SK-N-SH treated with all-trans-retinoic acid at 6 μM for 48 hours (cell line): ENCODE data around the gene ACCS.

ENCODE experiments used
- ATAC-seq: fragments of 200-7000 bp; cut with Tn5 transposase; 3 replicates; pipeline ENCODE4 v1.9.1; 2020; ENCODE audit warnings: mild to moderate bottlenecking, moderate library complexity
- ARNTL ChIP-seq: fragments of 450-650 bp; formaldehyde crosslinking; IDR thresholded peaks from 2 replicates; pipeline ENCODE4 v1.5.0; 2020; ENCODE audit warnings: low read depth, mild to moderate bottlenecking, moderate library complexity, borderline replicate concordance
- BACH2 ChIP-seq: fragments of 250-450 bp; sonication (Bioruptor Pico); IDR thresholded peaks from 2 replicates; pipeline ENCODE4 v1.9.0; 2021; ENCODE audit warnings: mild to moderate bottlenecking, borderline replicate concordance
- CSDC2 ChIP-seq: fragments of 250-450 bp; sonication (Bioruptor Pico); IDR thresholded peaks from 2 replicates; pipeline ENCODE4 v1.5.0; 2020; ENCODE audit warnings: mild to moderate bottlenecking, moderate library complexity
- ESRRG ChIP-seq: fragments of 250-450 bp; sonication (Bioruptor Pico); IDR thresholded peaks from 2 replicates; pipeline ENCODE4 v1.6.1; 2021; ENCODE audit warnings: mild to moderate bottlenecking
- GLIS3 ChIP-seq: fragments of 250-450 bp; sonication (Bioruptor Pico); IDR thresholded peaks from 2 replicates; pipeline ENCODE4 v1.5.0; 2020; ENCODE audit warnings: mild to moderate bottlenecking, moderate library complexity
- ISL1 ChIP-seq: fragments of 250-450 bp; sonication (Bioruptor Pico); IDR thresholded peaks from 2 replicates; pipeline ENCODE4 v2.1.2; 2022; ENCODE audit warnings: mild to moderate bottlenecking, moderate library complexity
- POU6F1 ChIP-seq: fragments of 250-450 bp; sonication (Bioruptor Pico); IDR thresholded peaks from 2 replicates; pipeline ENCODE4 v1.8.0; 2021; ENCODE audit warnings: low read depth, mild to moderate bottlenecking, moderate library complexity, borderline replicate concordance
- PPARA ChIP-seq: fragments of 250-450 bp; sonication (Bioruptor Pico); IDR thresholded peaks from 2 replicates; pipeline ENCODE4 v1.5.0; 2020; ENCODE audit warnings: mild to moderate bottlenecking, borderline replicate concordance
- RARB ChIP-seq: fragments of 250-450 bp; sonication (Bioruptor Pico); IDR thresholded peaks from 2 replicates; pipeline ENCODE4 v1.8.0; 2021; ENCODE audit warnings: mild to moderate bottlenecking, moderate library complexity
- SNAI2 ChIP-seq: fragments of 250-450 bp; sonication (Bioruptor Pico); IDR thresholded peaks from 2 replicates; pipeline ENCODE4 v1.5.0; 2020; ENCODE audit warnings: mild to moderate bottlenecking, moderate library complexity
- TCF4 ChIP-seq: fragments of 250-450 bp; sonication (Bioruptor Pico); IDR thresholded peaks from 2 replicates; pipeline ENCODE4 v1.8.0; 2021; ENCODE audit warnings: mild to moderate bottlenecking, moderate library complexity, borderline replicate concordance
- TOX ChIP-seq: fragments of 250-450 bp; sonication (Bioruptor Pico); IDR thresholded peaks from 2 replicates; pipeline ENCODE4 v1.8.0; 2021; ENCODE audit warnings: mild to moderate bottlenecking, moderate library complexity, borderline replicate concordance
- TSHZ2 ChIP-seq: fragments of 250-450 bp; sonication (Bioruptor Pico); IDR thresholded peaks from 2 replicates; pipeline ENCODE4 v1.5.0; 2020; ENCODE audit warnings: mild to moderate bottlenecking, moderate library complexity
- ZC3H10 ChIP-seq: fragments of 250-450 bp; sonication (Bioruptor Pico); IDR thresholded peaks from 2 replicates; pipeline ENCODE4 v1.5.1; 2021; ENCODE audit warnings: mild to moderate bottlenecking, moderate library complexity
- ZFP30 ChIP-seq: fragments of 450-650 bp; formaldehyde crosslinking; IDR thresholded peaks from 2 replicates; pipeline ENCODE4 v1.5.0; 2022; ENCODE audit warnings: mild to moderate bottlenecking, moderate library complexity
- ZNF565 ChIP-seq: fragments of 450-650 bp; formaldehyde crosslinking; conservative IDR thresholded peaks from 2 replicates; pipeline ENCODE4 v1.5.0; 2020; ENCODE audit warnings: low read depth, mild to moderate bottlenecking, moderate library complexity
- ZNF70 ChIP-seq: fragments of 450-650 bp; formaldehyde crosslinking; IDR thresholded peaks from 2 replicates; pipeline ENCODE4 v1.5.0; 2020; ENCODE audit warnings: mild to moderate bottlenecking, moderate library complexity
- ZNF8 ChIP-seq: fragments of 450-650 bp; formaldehyde crosslinking; IDR thresholded peaks from 2 replicates; pipeline ENCODE4 v1.5.0; 2020; ENCODE audit warnings: mild to moderate bottlenecking, moderate library complexity
- TF ChIP-seq, protein P1 (sequence below): fragments of 250-450 bp; sonication (Bioruptor Pico); IDR thresholded peaks from 2 replicates; pipeline ENCODE4 v1.5.1; 2021; ENCODE audit warnings: mild to moderate bottlenecking, moderate library complexity
- TF ChIP-seq, protein P2 (sequence below): fragments of 250-450 bp; sonication (Bioruptor Pico); IDR thresholded peaks from 2 replicates; pipeline ENCODE4 v1.5.1; 2020; ENCODE audit warnings: low read depth, mild to moderate bottlenecking, moderate library complexity

The ACCS gene

DNA sequence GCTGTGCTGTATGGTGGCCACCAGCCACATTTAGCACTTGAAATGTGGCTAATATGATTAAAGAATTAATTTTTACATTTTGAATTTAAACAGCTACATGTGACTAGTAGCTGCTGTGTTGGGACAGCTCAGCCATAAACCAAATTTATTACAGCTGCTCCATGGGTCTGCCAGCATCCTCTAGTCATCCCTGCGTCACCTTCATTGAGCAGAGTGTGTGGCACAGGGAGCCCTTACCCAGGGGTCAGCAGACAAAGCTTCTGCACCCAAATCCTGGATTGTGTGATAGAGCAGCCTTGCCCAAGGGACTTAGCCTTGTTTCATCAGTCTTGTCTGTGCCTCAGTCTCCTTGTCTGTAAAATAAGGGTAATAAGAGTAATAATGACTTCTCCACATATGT is 37.7 kb upstream of the ACCS start:
- no peak for ATAC-seq

DNA sequence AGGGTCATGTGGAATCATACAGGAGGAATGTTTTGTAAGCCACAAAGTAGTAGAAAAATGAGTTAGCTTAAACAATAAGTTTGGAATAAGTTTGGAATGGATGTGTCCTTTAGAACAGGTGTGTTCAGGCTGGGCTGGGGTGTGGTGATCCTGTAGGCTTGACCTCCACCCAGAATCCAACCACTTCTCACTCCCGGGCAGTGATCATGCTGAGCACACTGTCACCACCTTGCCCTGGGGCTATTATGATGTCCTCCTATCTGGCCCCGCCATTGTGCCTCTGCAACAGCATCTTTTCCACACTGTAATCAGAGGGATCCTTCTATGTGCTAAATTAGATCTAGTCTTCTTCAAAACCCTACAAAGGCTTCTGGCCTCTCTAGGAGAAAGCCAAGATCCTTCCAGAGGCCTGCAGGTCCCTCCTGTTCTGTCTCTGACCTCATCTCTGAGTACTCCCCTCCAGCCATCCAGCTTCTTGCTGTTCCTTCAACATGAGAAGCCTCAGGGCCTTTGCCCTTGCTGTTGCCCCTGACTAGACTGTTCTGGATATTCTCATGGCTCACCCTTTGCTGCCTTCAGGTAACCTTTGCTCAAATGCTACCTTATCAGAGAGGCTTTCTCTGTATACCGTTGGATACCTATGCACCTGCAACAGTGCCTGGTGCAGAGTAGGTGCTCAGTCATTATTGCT is 37.1 kb upstream of the ACCS start:
- no peak for TF ChIP-seq ZNF70
- no peak for TF ChIP-seq ZC3H10
- TF ChIP-seq TSHZ2 (CRISPR knock-in tag): no peak
- TF ChIP-seq GLIS3 (CRISPR knock-in tag): no peak
- TF ChIP-seq PPARA (CRISPR knock-in tag): no peak
- no peak for TF ChIP-seq ISL1 (CRISPR knock-in tag)
- no peak for TF ChIP-seq RARB (CRISPR knock-in tag)
- no peak for ATAC-seq

More for the DNA sequence above, 37.7 kb upstream of the ACCS start:
- TF ChIP-seq ESRRG (CRISPR knock-in tag) (no peak), TOX (no peak), TCF4 (CRISPR knock-in tag) (no peak), SNAI2 (CRISPR knock-in tag) (no peak), ZNF8 (no peak), ARNTL (CRISPR knock-in tag) (no peak), BACH2 (CRISPR knock-in tag) (no peak), ZNF565 (CRISPR knock-in tag) (no peak), ISL1 (CRISPR knock-in tag) (no peak), CSDC2 (CRISPR knock-in tag) (no peak)
- TF ChIP-seq, protein P1, sequence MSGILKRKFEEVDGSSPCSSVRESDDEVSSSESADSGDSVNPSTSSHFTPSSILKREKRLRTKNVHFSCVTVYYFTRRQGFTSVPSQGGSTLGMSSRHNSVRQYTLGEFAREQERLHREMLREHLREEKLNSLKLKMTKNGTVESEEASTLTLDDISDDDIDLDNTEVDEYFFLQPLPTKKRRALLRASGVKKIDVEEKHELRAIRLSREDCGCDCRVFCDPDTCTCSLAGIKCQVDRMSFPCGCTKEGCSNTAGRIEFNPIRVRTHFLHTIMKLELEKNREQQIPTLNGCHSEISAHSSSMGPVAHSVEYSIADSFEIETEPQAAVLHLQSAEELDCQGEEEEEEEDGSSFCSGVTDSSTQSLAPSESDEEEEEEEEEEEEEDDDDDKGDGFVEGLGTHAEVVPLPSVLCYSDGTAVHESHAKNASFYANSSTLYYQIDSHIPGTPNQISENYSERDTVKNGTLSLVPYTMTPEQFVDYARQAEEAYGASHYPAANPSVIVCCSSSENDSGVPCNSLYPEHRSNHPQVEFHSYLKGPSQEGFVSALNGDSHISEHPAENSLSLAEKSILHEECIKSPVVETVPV (CRISPR knock-in tag): no peak
- TF ChIP-seq, protein P2, sequence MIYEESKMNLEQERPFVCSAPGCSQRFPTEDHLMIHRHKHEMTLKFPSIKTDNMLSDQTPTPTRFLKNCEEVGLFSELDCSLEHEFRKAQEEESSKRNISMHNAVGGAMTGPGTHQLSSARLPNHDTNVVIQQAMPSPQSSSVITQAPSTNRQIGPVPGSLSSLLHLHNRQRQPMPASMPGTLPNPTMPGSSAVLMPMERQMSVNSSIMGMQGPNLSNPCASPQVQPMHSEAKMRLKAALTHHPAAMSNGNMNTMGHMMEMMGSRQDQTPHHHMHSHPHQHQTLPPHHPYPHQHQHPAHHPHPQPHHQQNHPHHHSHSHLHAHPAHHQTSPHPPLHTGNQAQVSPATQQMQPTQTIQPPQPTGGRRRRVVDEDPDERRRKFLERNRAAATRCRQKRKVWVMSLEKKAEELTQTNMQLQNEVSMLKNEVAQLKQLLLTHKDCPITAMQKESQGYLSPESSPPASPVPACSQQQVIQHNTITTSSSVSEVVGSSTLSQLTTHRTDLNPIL (CRISPR knock-in tag): no peak

- ATAC-seq: no peak
- TF ChIP-seq RARB (CRISPR knock-in tag) (no peak), POU6F1 (CRISPR knock-in tag) (no peak), SNAI2 (CRISPR knock-in tag) (no peak), BACH2 (CRISPR knock-in tag) (no peak), TOX (no peak), ISL1 (CRISPR knock-in tag) (no peak), ZNF70 (no peak), ZFP30 (CRISPR knock-in tag) (no peak)
- TF ChIP-seq, protein P1 (CRISPR knock-in tag): no peak
Measured at GRCh38 chr11:44029507-44029845, 36.6 kb upstream of the ACCS start.
